A549 treated with CpdA at 1 μM for 4 hours (cell line): ENCODE results near the gene CWC27. TPM values are rescaled to one million over a fixed set of nuclear protein-coding genes. Genes with fewer than 3 reads are reported as not detected.

Source experiments
- total RNA-seq: library from RNA; stranded (reverse); fragments of 200-300 nt; extraction: Qiagen RNA extraction; gene quantifications from 5 replicates; pipeline ENCODE4 v1.2.3, GENCODE V29; 2022; ENCODE audit warnings: low read depth

The CWC27 gene
- total RNA-seq: 15.5 to 23.0 TPM (median 15.9 TPM) in 5 replicates

GRCh38 chr5:64768358-64769312 lies at the start of gene CWC27, which contains the start of gene SREK1IP1:
TSS of gene CWC27 (plus strand) at chr5:64768930. CDS start at chr5:64769147, 217 bp downstream.
TSS of gene SREK1IP1 (minus strand) at chr5:64768691. CDS start at chr5:64768517, 174 bp downstream.

Other genes starting within 250 kb of the CWC27 start
- not detected in 5 replicates for gene SHISAL2B, start 78.4 kb upstream of the CWC27 start, total RNA-seq
- 6.8 to 11.0 TPM (median 8.2 TPM) in 5 replicates for gene SREK1IP1, start 239 bp upstream of the CWC27 start, total RNA-seq